GM12892 (cell line): ENCODE data around the gene JAZF1.

Experiments used
- POLR2A ChIP-seq: IDR thresholded peaks from 2 replicates; pipeline ENCODE4 v1.6.1; 2011; ENCODE audit warnings: low read depth, low read length, control low read depth
- POLR2AphosphoS5 ChIP-seq: IDR thresholded peaks from 2 replicates; pipeline ENCODE4 v1.6.1; 2011; ENCODE audit warnings: low read depth, low read length, control low read depth

DNA sequence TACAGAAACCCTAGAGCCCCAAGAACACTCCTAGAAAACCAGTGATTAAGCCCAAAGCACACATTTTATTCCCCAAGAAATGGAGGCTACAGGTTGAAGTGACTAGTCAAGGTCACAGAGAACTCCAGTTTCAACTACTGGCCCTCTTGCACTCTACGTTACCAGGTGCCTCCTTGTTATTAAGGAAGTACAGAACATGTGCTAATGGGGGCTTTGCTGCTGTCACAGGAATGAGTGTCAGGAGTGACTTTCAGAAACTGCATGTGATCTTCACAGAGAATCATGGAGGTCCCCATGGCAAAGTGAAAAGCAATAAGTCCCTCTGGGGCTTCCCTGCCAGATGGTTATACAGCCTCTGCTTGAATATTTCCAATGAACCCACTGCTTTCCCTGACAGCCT, 19.3 kb downstream of the JAZF1 start:
- TF ChIP-seq POLR2AphosphoS5 (no peak), POLR2A (no peak)
